Measurements from ENCODE around the gene NCAM1.

DNA sequence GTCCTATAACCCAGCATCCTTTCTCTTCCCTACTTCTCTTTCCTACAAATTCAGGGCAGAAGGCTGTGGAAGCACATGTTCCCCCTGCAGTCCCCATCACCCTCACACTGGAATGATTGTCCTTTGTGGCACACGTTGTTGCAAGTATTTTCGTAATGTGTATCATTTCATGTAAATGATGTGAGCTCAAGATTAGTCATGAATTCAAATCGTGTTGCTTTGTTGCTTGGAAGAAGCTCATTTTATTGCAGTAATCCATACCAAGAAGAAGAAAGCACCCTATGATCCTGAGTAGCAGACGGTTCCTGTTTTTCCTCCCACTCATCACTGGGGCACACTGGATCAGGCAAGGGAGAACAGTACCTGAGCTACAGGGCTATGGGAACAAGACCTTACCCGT lies 173.4 kb downstream of the NCAM1 start:
- TF ChIP-seq CTCF (IDR thresholded peaks at IDR 0.05; ENCODE audit: low read depth, low read length), result no peak
- no peak for TF ChIP-seq EZH2phosphoT487 (IDR thresholded peaks at IDR 0.05; ENCODE audit: low read depth)
